ENCODE measurements around the gene CHI3L2.

Gene CHI3L2

DNA sequence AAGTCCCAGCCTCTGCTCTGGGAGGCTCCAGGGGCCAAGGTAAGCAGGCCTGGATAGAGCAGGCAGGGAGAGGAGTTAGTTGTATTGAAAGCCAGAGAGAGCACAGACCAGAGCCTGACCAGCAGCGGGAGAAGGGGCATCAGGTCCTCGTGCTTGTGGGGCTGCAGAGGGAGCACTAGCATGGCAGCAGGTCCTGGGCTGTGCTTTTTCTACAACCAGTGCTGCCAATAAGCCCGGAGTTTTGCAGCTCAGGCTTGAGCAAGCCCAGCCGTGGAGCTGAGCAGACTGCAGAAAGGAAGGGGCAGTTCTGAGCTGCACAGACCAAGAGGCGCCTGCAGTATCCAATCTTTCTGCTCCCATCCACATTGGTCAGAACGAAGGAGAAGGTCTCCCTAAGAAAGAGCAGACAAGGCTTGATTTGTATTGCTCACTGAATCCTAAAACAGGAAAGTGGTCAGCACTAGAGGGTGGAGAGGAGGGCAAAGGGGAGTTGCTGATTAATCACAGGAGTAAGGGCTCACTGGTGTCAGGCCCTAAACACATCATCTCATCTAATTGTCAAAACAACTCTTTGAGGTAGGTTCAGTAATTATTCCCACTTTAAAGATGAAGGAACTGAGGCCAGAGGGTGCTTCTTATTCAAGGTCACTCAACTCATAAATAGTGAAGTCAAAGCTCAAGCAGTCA is 29.8 kb upstream of the CHI3L2 start:
- H3K27ac ChIP-seq: no peak overlapping the region
- TF ChIP-seq ZFX (IDR thresholded peaks at IDR 0.05) (no peak), CTCF (conservative IDR thresholded peaks at IDR 0.05) (no peak; the same call in 1 of the 2 replicates)

DNA sequence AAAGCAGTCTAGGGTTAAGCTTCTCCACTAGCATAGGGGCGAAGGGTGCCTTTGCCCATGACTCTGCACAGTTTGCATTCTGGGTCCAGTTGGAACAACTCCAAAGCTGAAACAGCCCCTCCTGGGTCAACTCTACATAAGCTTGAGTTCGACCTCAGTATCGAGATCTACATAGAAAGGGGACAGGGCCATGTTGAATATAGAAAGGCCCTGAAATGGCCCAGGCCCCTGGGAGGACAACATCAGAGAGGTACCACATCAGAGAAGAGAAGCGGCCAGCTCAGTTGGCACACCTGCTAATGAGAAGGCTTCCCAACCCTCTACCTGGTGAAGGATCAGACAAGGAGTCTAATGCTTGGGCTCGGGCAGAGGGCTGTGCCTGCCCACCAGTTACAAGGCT is 28.7 kb upstream of the CHI3L2 start:
- no peak overlapping the region for H3K27ac ChIP-seq
- TF ChIP-seq ZFX (IDR thresholded peaks at IDR 0.05) (no peak), CTCF (conservative IDR thresholded peaks at IDR 0.05) (no peak)

GRCh38 chr1:111199329-111199728 is 28.2 kb upstream of the CHI3L2 start:
- H3K27ac ChIP-seq: no peak overlapping the region
- TF ChIP-seq CTCF (conservative IDR thresholded peaks at IDR 0.05): no peak
- no peak for TF ChIP-seq ZFX (IDR thresholded peaks at IDR 0.05)

- H3K27ac ChIP-seq: no peak within 1 kb of the TSS
- TF ChIP-seq CTCF (conservative IDR thresholded peaks at IDR 0.05) (no peak), ZFX (IDR thresholded peaks at IDR 0.05) (no peak)
Observed at GRCh38 chr1:111199881-111200801, 27.4 kb upstream of the CHI3L2 start, which contains the start of gene DENND2D. Gene DENND2D (minus strand): TSS chr1:111200646. CDS start chr1:111200459, 187 bp downstream.

GRCh38 chr1:111200802-111201161 is 26.7 kb upstream of the CHI3L2 start:
- TF ChIP-seq ZFX (IDR thresholded peaks at IDR 0.05): no peak
- no peak for TF ChIP-seq CTCF (conservative IDR thresholded peaks at IDR 0.05)
- no peak overlapping the region for H3K27ac ChIP-seq

- H3K27ac ChIP-seq: no peak overlapping the region
- TF ChIP-seq CTCF (conservative IDR thresholded peaks at IDR 0.05): no peak
- TF ChIP-seq ZFX (IDR thresholded peaks at IDR 0.05): no peak
Observed at GRCh38 chr1:111201275-111202090, 26.0 kb upstream of the CHI3L2 start.
